Fibroblast of pulmonary artery (primary cell): Measurements from ENCODE around the gene CDH12.
"Not testable (repeated sequence)": the region's sequence is repeated elsewhere in the genome, so short reads cannot be mapped to it uniquely, and the experiment has no call there.

Source experiments
- DNase-seq: peaks from one replicate; pipeline ENCODE4 v3.0.0-alpha.2; 2010; ENCODE audit warnings: low read depth
- H3K4me3 ChIP-seq: replicated peaks from 2 replicates; pipeline ENCODE4 v1.5.1; 2011; ENCODE audit warnings: low read depth, mild to moderate bottlenecking, control low read depth, low read length, moderate library complexity
- CTCF ChIP-seq: IDR thresholded peaks from 2 replicates; pipeline ENCODE4 v1.5.1; 2011; ENCODE audit warnings: mild to moderate bottlenecking, control low read depth, low read length, inconsistent platforms; ENCODE audit errors: missing control alignments

The CDH12 gene

GRCh38 chr5:22541037-22541436, 312.1 kb downstream of the CDH12 start:
- no peak for DNase-seq
- H3K4me3 ChIP-seq = no peak overlapping the region
- TF ChIP-seq CTCF = no peak

GRCh38 chr5:22539762-22540161, 313.4 kb downstream of the CDH12 start:
- TF ChIP-seq CTCF = no peak

GRCh38 chr5:22531986-22532385, 321.2 kb downstream of the CDH12 start:
- H3K4me3 ChIP-seq = no peak overlapping the region
- DNase-seq = no peak
- no peak for TF ChIP-seq CTCF

More at GRCh38 chr5:22539762-22540161, 313.4 kb downstream of the CDH12 start:
- no peak for DNase-seq
- H3K4me3 ChIP-seq = no peak overlapping the region

GRCh38 chr5:22521521-22521920, 331.6 kb downstream of the CDH12 start:
- peak; percentile 9 for DNase-seq

GRCh38 chr5:22516497-22516896, 336.6 kb downstream of the CDH12 start:
- not testable (repeated sequence) for DNase-seq, H3K4me3 ChIP-seq

More at GRCh38 chr5:22521521-22521920, 331.6 kb downstream of the CDH12 start:
- H3K4me3 ChIP-seq = no peak overlapping the region
- no peak for TF ChIP-seq CTCF

GRCh38 chr5:22514231-22514630, 338.9 kb downstream of the CDH12 start:
- no peak for DNase-seq
- no peak for TF ChIP-seq CTCF
- H3K4me3 ChIP-seq = no peak overlapping the region

GRCh38 chr5:22505891-22506290, 347.3 kb downstream of the CDH12 start:
- no peak for TF ChIP-seq CTCF
- DNase-seq = no peak
- no peak overlapping the region for H3K4me3 ChIP-seq
